H9 (cell line): ENCODE data around the gene RASGEF1C. TPM values are rescaled to one million over a fixed set of nuclear protein-coding genes. Genes with fewer than 3 reads are reported as not detected.

ENCODE experiments used
- DNase-seq: peaks from one replicate; pipeline ENCODE4 v3.0.0-alpha.2; 2017
- H2AFZ ChIP-seq: one replicate; pipeline ENCODE4 v1.6.1; 2013; ENCODE audit warnings: mild to moderate bottlenecking, low read length, control low read depth, moderate library complexity
- H2AK5ac ChIP-seq: 2 replicates; pipeline ENCODE4 v1.6.1; 2013; ENCODE audit warnings: low read length, control low read depth, mixed read lengths; ENCODE audit not compliant: insufficient read length
- H2BK120ac ChIP-seq: one replicate; pipeline ENCODE4 v1.6.1; 2013; ENCODE audit warnings: low read depth, mild to moderate bottlenecking, low read length, control low read depth, inconsistent platforms; ENCODE audit not compliant: poor library complexity, severe bottlenecking
- H2BK12ac ChIP-seq: 2 replicates; pipeline ENCODE4 v1.6.1; 2013; ENCODE audit warnings: low read length, control low read depth, mixed read lengths, low read depth; ENCODE audit not compliant: insufficient read length
- H2BK15ac ChIP-seq: 2 replicates; pipeline ENCODE4 v1.6.1; 2013; ENCODE audit warnings: low read depth, low read length, control low read depth
- H2BK20ac ChIP-seq: one replicate; pipeline ENCODE4 v1.6.1; 2013; ENCODE audit warnings: low read depth, mild to moderate bottlenecking, low read length, control low read depth, inconsistent platforms; ENCODE audit not compliant: poor library complexity, severe bottlenecking
- H2BK5ac ChIP-seq: 2 replicates; pipeline ENCODE4 v1.6.1; 2013; ENCODE audit warnings: low read length, control low read depth, mixed read lengths; ENCODE audit not compliant: insufficient read length
- H3K14ac ChIP-seq: 2 replicates; pipeline ENCODE4 v1.6.1; 2013; ENCODE audit warnings: low read length, control low read depth; ENCODE audit not compliant: insufficient read depth
- H3K18ac ChIP-seq: 2 replicates; pipeline ENCODE4 v1.6.1; 2013; ENCODE audit warnings: low read depth, mild to moderate bottlenecking, mixed read lengths, low read length, control low read depth; ENCODE audit not compliant: insufficient read length
- H3K23ac ChIP-seq: 2 replicates; pipeline ENCODE4 v1.6.1; 2013; ENCODE audit warnings: low read length, control low read depth, mixed read lengths, low read depth; ENCODE audit not compliant: insufficient read length
- H3K23me2 ChIP-seq: 2 replicates; pipeline ENCODE4 v1.6.1; 2013; ENCODE audit warnings: low read depth, mild to moderate bottlenecking, mixed read lengths, low read length, control low read depth; ENCODE audit not compliant: insufficient read length, poor library complexity, severe bottlenecking
- H3K27ac ChIP-seq: 2 replicates; pipeline ENCODE4 v1.5.1; 2013; ENCODE audit warnings: low read length, control low read depth, mixed read lengths, low read depth; ENCODE audit not compliant: insufficient read length
- H3K27me3 ChIP-seq: 2 replicates; pipeline ENCODE4 v1.6.1; 2013; ENCODE audit warnings: low read length, control low read depth, inconsistent platforms; ENCODE audit not compliant: insufficient read depth
- H3K4ac ChIP-seq: 2 replicates; pipeline ENCODE4 v1.6.1; 2013; ENCODE audit warnings: low read depth, mild to moderate bottlenecking, control low read depth, inconsistent platforms, low read length, moderate library complexity
- H3K4me1 ChIP-seq: 2 replicates; pipeline ENCODE4 v1.6.1; 2013; ENCODE audit warnings: low read length, control low read depth, inconsistent platforms; ENCODE audit not compliant: insufficient read depth
- H3K4me2 ChIP-seq: 2 replicates; pipeline ENCODE4 v1.6.1; 2013; ENCODE audit warnings: low read length, control low read depth, mixed read lengths; ENCODE audit not compliant: insufficient read length, insufficient read depth
- H3K56ac ChIP-seq: 2 replicates; pipeline ENCODE4 v1.6.1; 2013; ENCODE audit warnings: low read depth, mild to moderate bottlenecking, mixed read lengths, low read length, control low read depth; ENCODE audit not compliant: insufficient read length
- H3K79me1 ChIP-seq: 2 replicates; pipeline ENCODE4 v1.6.1; 2013; ENCODE audit warnings: low read depth, mild to moderate bottlenecking, moderate library complexity, low read length, control low read depth, inconsistent platforms; ENCODE audit not compliant: insufficient read depth, poor library complexity, severe bottlenecking
- H3K79me2 ChIP-seq: 2 replicates; pipeline ENCODE4 v1.6.1; 2013; ENCODE audit warnings: low read length, control low read depth, inconsistent platforms; ENCODE audit not compliant: insufficient read depth
- H3K9ac ChIP-seq: 2 replicates; pipeline ENCODE4 v1.6.1; 2013; ENCODE audit warnings: low read length, control low read depth, mixed read lengths; ENCODE audit not compliant: insufficient read length; ENCODE audit errors: extremely low read depth
- H3K9me3 ChIP-seq: one replicate; pipeline ENCODE4 v1.6.1; 2013; ENCODE audit warnings: low read depth, low read length, inconsistent platforms; ENCODE audit not compliant: control insufficient read depth
- H3T11ph ChIP-seq: one replicate; pipeline ENCODE4 v1.6.1; 2013; ENCODE audit warnings: mild to moderate bottlenecking, low read length, control low read depth, inconsistent platforms
- H4K20me1 ChIP-seq: one replicate; pipeline ENCODE4 v1.6.1; 2013; ENCODE audit not compliant: control insufficient read depth, insufficient read length, insufficient read depth
- H4K5ac ChIP-seq: 2 replicates; pipeline ENCODE4 v1.6.1; 2013; ENCODE audit warnings: low read depth, mild to moderate bottlenecking, mixed read lengths, low read length, control low read depth; ENCODE audit not compliant: insufficient read length
- H4K8ac ChIP-seq: replicated peaks from 2 replicates; pipeline ENCODE4 v1.6.1; 2013; ENCODE audit warnings: low read length, control low read depth, mixed read lengths, low read depth; ENCODE audit not compliant: insufficient read length
- H4K91ac ChIP-seq: 2 replicates; pipeline ENCODE4 v1.6.1; 2013; ENCODE audit warnings: low read depth, mild to moderate bottlenecking, moderate library complexity, mixed read lengths, low read length, control low read depth; ENCODE audit not compliant: insufficient read length
- H3K27ac Mint-ChIP-seq, 3 experiments: 2 replicates in 2 of 3; 3 replicates in 1 of 3; pipeline ENCODE4 v1.8.0; 2020 to 2021; ENCODE audit warnings: mixed read lengths in 3 of 3, mild to moderate bottlenecking in 1 of 3, moderate library complexity in 1 of 3
- H3K27me3 Mint-ChIP-seq: 2 replicates; pipeline ENCODE4 v1.8.0; 2021; ENCODE audit warnings: low read depth, mild to moderate bottlenecking, moderate library complexity, mixed read lengths
- H3K36me3 Mint-ChIP-seq, 3 experiments: 2 replicates in 2 of 3; 3 replicates in 1 of 3; pipeline ENCODE4 v1.8.0; 2020 to 2021; ENCODE audit warnings: low read depth in 3 of 3, mixed read lengths in 3 of 3; ENCODE audit not compliant: insufficient read depth in 1 of 3
- H3K4me1 Mint-ChIP-seq, 2 experiments: 2 replicates each; pipeline ENCODE4 v1.8.0; 2020; ENCODE audit warnings: mixed read lengths in 2 of 2
- H3K4me3 Mint-ChIP-seq, 2 experiments: 2 replicates in 1 of 2; 3 replicates in 1 of 2; pipeline ENCODE4 v1.8.0; 2020 to 2021; ENCODE audit warnings: mild to moderate bottlenecking in 2 of 2, mixed read lengths in 2 of 2, moderate library complexity in 1 of 2
- H3K9me3 Mint-ChIP-seq, 2 experiments: 2 replicates in 1 of 2; 3 replicates in 1 of 2; pipeline ENCODE4 v1.8.0; 2020; ENCODE audit warnings: mild to moderate bottlenecking in 2 of 2, mixed read lengths in 2 of 2, moderate library complexity in 1 of 2
- CTCF ChIP-seq: fragments of 200-600 bp; sonication (generic); conservative IDR thresholded peaks from 3 replicates; pipeline ENCODE4 v1.8.0; 2021; ENCODE audit warnings: antibody characterized with exemption, mild to moderate bottlenecking
- WGBS: extraction: QIAGEN DNeasy Blood & Tissue Kit; methylation state at CpG from one replicate; pipeline ENCODE4 v1.1.7; 2013; ENCODE audit warnings: missing lambda C conversion rate, low lambda C conversion rate, mixed read lengths; ENCODE audit not compliant: insufficient read length; ENCODE audit errors: extremely low coverage; 5-methylcytosine and 5-hydroxymethylcytosine counted together
- total RNA-seq: library from RNA; stranded (reverse); gene quantifications from 2 replicates; pipeline ENCODE4 v1.2.1, GENCODE V29; 2021

RASGEF1C gene
- total RNA-seq, 1 experiment from 2014 or later: 0.83 TPM

- H2AK5ac ChIP-seq: no peak overlapping the region
- no peaks in the 10 kb centered on the region for H3K4me1 ChIP-seq
- H3K4me2 ChIP-seq: no peak overlapping the region
- H3K14ac ChIP-seq: no peak overlapping the region
- no peaks in the 10 kb centered on the region for H3K79me2 ChIP-seq
- H3K9ac ChIP-seq: no peak overlapping the region
- no peak overlapping the region for H2BK5ac ChIP-seq
- H4K20me1 ChIP-seq: no peaks in the 10 kb centered on the region
- H3K36me3 Mint-ChIP-seq: no peaks in the 10 kb centered on the region; a peak in 2 of 7 replicates
- H3K9me3 ChIP-seq: no peaks in the 10 kb centered on the region
- H3K9me3 Mint-ChIP-seq: peaks cover 23 to 27% of the 10 kb centered on the region in 2 experiments
- H3K18ac ChIP-seq: no peak overlapping the region
- no peak overlapping the region for H2BK20ac ChIP-seq
- H4K8ac ChIP-seq: no peak overlapping the region
- peaks cover 23% of the 10 kb centered on the region for H3K27me3 Mint-ChIP-seq
- no peaks in the 10 kb centered on the region for H3K79me1 ChIP-seq
- H3K4me3 Mint-ChIP-seq: no peak overlapping the region
- no peaks in the 10 kb centered on the region for H3K27me3 ChIP-seq
- H2BK12ac ChIP-seq: no peak overlapping the region
- no peak overlapping the region for H2AFZ ChIP-seq
- no peak overlapping the region for H3K56ac ChIP-seq
- no peak overlapping the region for H3K23ac ChIP-seq
- H4K91ac ChIP-seq: no peak overlapping the region
- no peak overlapping the region for H4K5ac ChIP-seq
- H3K27ac ChIP-seq: no peak overlapping the region
- no peak for TF ChIP-seq CTCF
- no peaks in the 10 kb centered on the region for H3K23me2 ChIP-seq
- H3T11ph ChIP-seq: no peak overlapping the region
- DNase-seq: no peak
- H2BK120ac ChIP-seq: no peak overlapping the region
- WGBS: no CpG with 5 or more reads among the region's 15 CpGs
- H3K27ac Mint-ChIP-seq: no peak overlapping the region
- H3K4ac ChIP-seq: no peak overlapping the region
- peaks cover 0 to 2% of the 10 kb centered on the region in 2 experiments; a peak in 1 of 4 replicates for H3K4me1 Mint-ChIP-seq
- no peak overlapping the region for H2BK15ac ChIP-seq
Observed at GRCh38 chr5:180216646-180217171, 7.7 kb upstream of the RASGEF1C start.
